ENCODE data around the gene COPS4.

DNA sequence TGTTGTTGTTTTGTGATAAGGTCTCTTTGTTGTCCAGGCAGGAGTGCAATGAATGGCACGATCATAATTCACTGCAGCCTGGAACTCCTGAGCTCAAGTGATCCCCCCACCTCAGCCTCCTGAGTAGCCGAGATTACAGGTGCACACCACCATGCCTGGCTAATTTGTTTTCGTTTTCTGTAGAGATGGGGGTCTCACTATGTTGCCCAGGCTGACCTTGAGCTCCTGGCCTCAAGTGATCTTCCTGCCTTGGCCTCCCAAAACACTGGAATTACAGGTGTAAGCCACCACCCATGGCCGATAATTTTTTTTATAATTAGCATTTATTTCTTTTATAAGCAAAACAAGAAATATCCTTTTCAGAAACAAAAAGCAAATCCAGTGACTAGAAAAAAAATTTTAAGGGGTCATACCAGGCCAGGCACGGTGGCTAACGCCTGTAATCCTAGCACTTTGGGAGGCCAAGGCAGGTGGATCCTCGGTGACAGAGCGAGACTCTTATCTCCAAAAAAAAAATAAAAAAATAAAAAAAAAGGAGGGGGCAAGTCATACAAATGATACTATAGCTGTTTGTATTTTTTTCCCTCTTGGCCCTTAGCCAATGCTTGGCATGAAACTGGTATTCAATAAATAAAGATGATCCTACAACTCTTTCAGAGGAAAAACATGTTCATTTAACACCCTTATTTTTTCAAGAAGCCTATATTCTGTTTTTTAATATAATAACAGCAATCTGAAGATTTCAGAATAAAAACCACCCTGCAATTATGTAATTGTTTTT, 76.2 kb downstream of the COPS4 start:
- TF ChIP-seq, protein P1, sequence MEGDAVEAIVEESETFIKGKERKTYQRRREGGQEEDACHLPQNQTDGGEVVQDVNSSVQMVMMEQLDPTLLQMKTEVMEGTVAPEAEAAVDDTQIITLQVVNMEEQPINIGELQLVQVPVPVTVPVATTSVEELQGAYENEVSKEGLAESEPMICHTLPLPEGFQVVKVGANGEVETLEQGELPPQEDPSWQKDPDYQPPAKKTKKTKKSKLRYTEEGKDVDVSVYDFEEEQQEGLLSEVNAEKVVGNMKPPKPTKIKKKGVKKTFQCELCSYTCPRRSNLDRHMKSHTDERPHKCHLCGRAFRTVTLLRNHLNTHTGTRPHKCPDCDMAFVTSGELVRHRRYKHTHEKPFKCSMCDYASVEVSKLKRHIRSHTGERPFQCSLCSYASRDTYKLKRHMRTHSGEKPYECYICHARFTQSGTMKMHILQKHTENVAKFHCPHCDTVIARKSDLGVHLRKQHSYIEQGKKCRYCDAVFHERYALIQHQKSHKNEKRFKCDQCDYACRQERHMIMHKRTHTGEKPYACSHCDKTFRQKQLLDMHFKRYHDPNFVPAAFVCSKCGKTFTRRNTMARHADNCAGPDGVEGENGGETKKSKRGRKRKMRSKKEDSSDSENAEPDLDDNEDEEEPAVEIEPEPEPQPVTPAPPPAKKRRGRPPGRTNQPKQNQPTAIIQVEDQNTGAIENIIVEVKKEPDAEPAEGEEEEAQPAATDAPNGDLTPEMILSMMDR (IDR thresholded peaks at IDR 0.05): no peak
- no peak for TF ChIP-seq POLR2A (IDR thresholded peaks at IDR 0.05)
